Stimulated activated CD8-positive, alpha-beta memory T cell treated with anti-CD3 and anti-CD28 coated beads, Interleukin-4, amount 100 ng/mL, for 4 hours (primary cell): ENCODE results near the gene FLNB.
"Not testable (repeated sequence)": the region's sequence is repeated elsewhere in the genome, so short reads cannot be mapped to it uniquely, and the experiment has no call there.

Experiments
- DNase-seq, 2 donors: peaks; one replicate each; pipeline ENCODE4 v3.0.0-alpha.2; 2020; ENCODE audit warnings: low read depth in 2 of 2, low spot score in 1 of 2

Gene FLNB

DNA sequence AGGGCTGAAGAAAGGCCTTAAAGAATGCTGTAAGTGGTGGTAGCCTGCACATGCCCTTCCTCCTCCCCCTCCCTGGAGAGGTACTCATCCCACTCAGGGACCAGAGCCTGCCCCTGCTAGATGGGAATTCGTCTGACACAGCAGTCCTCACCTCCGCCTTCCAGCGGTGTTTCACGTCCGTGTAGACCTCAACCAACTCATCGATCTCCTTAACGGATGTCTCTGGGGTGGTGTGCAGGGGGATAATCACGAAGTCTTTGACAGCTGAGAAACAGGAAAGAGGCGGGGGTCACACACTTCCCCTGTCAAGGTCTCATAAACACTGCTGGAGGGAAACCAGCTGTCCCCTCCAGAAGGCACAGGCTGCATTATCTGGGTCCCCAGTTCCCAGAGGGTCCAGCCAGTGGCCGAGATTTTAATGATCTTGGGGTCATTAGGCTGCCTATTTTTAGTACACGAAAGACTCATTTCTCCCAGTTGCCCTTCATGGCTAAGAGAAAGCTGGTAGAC lies 192.7 kb downstream of the FLNB start:
- no peak for DNase-seq

DNA sequence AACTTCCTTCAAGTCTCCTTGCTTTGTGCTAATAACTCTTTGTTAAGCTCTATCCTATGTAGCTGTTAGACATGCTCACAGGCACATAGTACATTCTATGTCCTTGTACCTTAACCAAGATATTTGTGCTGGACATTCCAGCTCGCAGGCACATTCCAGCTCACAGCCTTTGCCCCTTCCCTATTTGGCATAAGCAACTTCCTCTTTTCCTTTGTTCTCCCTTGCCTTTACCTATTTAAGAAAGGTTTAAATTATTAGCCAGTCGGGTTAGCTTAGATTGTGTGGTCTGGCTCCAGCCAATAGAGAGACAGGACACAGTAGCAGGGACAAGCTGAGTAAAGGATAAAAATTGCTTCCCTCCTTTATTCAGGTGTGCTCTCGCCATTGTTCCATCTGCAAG lies 193.2 kb downstream of the FLNB start:
- not testable (repeated sequence) for DNase-seq

DNA sequence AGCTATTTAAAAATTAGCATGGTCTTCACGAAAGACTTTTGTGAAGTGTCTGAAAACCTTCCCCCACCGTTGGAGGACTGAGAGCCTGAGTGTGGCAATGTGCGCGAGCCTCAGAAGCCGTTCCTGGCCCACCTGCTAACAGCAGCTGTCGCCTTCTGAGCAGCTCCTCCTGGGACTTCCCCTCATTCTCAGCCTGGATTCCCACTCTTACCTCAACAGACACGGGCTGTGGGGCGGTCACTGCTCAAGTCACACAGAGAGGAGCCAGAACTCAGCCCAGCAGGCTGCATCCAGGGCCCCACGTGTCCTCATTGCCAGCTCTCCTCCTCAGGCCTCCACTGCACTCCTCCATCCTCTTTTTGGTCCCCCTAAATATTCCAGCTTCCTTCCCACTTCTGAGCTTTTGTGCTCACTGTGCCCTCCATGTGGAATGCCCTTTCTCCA lies 194.7 kb downstream of the FLNB start:
- no peak for DNase-seq

DNA sequence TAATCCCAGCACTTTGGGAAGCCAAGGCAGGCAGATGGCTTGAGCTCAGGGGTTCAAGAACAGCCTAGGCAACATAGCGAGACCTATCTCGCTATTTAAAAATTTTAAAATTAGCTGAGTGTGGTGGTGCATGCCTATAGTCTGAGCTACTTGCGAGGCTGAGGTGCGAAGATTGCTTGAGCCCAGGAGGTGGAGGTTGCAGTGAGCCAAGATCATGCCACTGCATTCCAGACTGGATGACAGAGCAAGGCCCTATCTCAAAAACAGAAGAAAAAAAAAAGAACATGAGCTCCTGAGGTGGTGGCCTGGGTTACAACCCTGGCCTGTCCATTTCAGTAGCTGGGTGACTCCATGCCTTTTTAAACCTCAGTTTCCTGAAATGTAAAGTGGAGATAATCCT lies 195.3 kb downstream of the FLNB start:
- DNase-seq = no peak

DNA sequence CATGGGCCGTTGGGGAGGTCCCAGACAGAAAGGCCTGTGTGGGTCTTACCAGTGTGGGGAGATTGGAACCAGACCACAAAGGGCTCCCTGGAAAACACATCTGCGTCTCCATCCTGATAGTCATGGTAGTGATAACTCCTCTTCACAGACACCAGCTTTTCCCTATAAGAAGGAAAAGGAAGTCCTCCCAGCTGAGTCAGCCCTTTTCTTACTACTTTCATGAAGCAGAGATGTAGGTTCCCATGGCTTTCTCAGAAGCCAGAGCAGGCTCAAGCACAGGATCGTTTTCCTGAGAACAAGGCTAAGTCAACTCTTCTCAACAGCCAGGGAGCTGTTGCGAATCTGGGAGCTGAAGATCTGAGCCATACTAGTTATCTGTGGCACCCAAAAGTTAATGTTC lies 196.5 kb downstream of the FLNB start:
- DNase-seq = no peak

DNA sequence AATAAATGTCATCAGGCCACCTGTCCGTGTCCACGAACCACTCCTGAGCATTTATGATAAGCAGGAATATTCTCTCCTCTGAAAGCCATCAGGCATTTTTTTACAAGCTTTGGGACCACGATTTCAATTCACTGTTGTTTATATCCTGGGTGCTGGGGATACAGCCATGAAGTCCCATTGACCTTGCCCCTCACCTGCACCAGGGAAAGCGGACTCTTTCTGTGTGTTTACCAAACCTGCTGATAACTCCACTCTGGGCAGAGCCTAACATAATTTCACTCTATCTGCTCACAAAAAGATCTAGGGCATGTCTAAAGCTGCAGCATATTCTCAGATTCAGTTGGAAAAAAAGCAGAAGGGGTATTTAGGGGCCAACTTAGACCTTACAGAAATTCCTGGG lies 197.8 kb downstream of the FLNB start:
- DNase-seq = no peak

DNA sequence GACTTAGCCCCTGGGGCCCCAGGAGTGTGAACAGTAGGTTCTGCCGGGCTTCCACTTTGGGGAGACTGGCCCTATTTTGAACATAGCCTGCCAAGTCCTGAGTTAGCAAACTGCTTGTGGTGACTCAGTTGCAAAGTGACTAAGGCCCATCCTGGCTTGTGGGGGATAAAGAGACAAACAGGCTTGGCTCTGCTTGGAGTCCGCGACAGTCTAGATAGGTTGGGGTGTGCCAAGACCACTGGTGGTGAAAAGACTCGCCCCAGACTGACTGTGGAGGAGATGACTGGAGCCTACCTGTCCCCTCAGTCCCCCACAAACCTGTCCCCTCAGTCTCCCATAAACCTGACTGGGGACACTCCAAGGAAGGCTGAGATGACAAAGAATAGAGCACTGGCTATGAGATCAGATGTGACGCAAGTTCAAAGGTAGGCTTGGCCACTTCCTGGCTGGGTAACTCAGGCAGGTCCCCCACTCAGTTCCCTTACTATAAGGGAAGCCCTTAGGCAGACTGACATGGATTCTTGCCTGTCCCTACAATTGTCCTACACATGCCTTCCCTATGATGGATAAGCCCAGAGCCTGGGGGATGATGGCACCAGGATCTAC lies 198.3 kb downstream of the FLNB start:
- no peak for DNase-seq

DNA sequence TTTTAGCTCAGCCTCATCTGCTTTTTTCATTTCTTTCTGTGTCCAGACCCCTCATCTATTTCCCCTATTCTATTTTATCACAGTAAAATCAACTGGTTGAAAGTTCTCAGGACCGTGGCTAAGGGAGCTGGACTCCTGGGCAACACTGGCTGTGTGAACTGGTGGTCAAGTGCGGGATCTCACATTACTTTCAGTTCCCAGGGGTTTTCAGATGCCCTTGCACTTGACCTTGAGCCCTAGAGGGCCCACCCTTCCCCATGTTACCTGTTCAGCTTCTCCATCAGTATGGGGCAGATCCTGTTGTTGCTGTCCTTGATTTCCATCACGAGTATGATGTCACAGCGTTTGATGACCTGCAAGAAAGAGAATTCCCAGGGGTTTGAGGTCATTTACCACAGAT lies 199.7 kb downstream of the FLNB start:
- DNase-seq = no peak

DNA sequence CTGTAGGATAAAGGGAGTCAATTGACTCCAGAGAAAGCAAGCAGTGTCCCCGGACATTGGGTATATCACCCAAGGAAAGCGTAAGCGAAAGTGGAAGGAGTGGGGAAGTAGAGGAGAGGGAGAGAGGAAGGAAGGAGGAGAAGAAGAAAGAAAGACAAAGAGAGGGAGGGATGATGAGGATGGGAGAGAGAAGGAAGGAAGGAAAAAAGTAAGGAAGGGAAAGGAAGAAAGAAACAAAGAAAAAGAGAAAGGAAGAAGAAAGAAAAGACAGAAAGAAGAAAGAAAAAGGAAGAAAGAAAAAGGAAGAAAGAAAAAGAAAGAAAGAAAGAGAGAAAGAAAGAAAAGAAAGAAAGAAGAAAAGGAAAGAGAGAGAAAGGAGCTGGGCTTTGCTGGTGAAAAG lies 201.7 kb downstream of the FLNB start:
- DNase-seq = no peak

DNA sequence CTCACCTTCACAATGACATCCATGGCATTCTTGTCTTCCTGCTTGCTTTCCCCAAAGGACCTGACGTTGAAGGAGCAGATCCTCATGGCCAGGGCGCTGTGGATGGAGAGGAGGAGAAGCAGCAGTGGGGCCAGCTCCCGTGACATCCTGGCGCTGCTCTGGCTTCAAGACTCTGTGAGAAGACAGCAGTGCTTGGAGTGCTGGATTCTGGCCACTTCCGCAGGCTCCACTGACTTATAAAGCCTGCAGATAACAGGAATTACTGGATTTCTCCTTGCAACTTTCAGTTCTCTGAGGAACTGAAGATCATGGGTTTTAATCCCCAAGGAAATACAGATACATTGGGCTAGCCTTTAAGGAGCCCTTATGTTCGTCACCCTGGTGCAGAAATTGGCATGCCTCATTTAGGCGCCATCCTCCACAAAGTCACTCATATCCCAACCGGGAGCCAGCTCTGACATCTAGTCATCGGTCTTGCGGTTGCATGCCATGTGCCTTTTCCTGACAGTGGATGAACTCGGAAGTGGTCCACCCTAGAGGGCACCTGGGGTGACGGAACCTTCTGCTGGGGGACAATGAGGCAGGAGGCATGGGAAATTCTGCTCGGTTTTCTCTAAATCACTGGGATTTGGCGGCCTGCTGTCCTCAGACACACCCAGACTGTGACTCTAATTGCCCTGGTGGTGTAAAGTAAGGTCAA lies 202.7 kb downstream of the FLNB start, which contains the start of gene DNASE1L3:
DNASE1L3 (minus strand) TSS at position 212 of the 700 bp plus-strand sequence; CDS start at position 146, 66 bp downstream.
- DNase-seq = no peak

DNA sequence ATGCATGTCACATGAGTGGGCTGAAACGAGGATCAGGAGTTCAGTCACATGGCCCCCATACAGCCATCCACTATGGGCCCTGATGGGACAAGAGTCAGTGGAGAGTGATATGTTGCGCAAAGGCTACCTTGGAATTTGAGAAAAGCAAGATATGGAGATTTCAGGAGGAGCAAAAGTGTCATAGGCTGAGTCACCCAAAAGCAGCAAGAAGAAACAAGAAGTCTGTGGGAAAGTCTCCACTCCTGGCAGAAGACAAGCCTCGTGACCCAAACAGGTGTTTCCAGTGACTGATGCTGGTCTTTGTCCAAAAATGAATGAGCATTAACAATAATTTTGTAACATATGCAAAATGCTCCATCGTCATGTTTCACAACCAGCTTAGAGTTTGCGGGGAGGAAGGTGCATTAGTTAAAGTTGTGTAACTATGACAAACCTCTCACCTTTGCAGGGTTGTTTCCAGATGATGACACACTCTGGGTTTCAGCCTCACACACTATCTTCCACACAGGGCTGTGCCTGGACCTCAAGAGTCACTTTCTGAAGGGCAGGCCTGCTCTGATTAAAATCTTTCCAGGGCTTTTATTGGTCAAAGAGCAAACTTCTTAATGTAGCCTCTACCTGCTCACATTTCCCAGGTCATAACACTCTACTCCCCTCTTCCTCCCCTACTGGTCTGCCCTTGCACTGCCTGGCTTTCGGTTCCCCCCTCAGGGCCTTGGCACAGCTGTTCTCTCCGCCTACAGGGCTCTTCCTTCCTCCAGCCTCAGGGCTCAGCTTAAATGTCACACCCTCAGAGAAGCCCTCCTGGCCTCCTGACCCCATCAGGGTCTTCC lies 206.5 kb downstream of the FLNB start:
- DNase-seq = no peak

DNA sequence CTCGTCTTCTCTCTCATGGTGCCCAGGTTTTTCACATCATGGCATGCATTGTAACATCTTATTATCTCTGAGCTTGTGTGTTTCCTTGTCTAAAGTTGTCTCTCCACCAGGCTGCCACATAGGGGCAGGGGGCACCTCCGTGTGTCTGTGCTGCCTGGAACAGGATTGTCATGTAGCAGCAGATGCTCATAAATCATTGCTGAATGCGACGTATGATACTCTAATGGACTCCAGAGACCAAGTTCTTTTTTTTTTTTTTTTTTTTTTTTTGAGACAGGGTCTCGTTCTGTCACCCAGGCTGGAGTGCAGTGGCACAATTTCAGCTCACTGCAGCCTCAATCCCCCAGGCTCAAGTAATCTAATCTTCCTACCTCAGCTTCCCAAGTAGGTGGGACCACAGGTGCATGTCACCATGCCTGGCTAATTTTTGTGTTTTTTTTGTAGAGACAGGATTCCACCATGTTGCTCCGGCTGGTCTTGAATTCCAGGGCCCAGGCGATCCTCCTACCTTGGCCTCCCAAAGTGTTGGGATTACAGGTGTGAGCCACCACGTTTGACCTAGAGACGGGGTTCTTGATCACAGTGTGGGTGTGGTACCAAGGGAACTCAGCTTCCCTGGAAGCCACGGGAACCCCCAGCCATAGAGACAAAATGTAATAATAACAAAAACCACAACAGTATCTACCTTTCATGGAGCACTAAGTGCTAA lies 207.2 kb downstream of the FLNB start:
- no peak for DNase-seq

DNA sequence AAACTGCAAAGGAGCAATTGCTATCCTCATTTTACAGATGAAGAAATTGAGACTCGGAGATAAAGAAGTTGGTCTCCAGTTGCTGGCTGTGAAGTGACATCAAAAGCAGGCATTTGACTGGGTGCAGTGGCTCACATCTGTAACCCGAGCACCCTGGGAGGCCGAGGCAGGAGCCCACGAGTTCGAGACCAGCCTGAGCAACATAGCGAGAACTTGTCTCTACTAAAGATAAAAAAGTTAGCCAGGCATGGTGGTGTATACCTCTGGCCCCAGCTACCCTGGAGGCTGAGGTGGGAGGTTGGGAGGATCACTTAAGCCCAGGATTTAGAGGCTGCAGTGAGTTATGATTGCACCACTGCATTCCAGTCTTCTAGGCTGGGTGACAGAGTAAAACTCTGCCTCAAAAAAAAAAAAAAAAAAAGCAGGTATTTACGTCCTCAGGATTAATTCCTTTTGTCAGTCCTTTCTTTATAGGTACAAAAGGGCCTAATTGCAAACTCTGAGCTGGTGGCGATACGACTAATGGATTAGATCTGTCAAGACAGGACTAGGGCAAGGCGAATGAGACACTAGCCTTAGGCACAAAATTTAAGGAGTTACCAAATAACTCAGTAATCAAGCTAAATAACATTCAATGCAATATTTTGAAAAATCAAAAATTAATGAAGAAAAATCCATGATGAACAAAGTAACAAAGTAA lies 208.4 kb downstream of the FLNB start:
- no peak for DNase-seq

DNA sequence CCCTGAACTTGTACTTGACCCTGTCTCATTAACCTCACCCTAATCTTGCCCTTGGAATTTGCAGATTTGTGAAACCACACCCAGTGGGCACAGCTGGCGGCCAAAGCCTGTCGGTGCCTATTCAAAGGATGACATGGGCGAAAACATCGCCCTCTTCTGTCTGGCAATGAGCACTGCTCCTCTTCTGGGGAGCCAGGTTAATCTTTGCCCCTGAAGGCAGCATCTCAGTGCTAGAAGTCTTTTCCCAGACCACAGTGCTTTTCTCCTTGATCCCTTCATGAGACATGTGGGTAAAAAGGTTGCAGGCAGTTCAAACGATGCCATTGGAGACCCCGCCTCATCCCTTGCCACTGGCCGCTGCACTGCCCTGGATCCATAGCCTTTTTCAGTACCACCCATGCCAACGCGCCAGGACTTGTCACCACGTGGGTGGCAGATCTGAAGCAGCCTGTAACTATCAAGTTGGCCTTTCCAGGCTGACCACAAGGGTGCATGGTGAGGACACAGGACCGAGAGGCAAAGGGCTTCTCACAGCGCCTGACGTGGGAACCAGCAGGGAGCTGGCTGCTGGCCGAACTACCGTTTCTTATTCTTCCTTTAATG lies 209.1 kb downstream of the FLNB start:
- DNase-seq = peak in 1 of 2 donors; percentile 25

DNA sequence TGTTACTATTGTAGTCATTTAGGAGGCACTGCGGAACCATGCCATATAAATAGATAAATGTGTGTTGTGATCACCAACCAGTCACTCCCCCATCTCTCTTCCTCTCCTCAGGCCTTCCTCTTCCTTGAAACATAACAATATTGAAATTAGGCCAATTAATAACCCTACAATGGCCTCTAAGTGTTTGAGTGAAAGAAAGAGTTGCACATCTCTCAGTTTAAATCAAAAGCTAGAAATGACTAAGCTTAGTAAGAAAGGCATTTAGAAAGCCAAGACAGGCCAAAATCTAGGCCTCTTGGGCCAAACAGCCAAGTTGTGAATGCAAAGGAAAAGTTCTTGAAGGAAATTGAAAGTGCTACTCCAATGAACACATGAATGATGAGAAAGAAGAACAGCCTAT lies 210.7 kb downstream of the FLNB start:
- DNase-seq = no peak
